Cardiac muscle cell (in vitro differentiated cells and primary cell): Measurements from ENCODE around the gene PRKAR1B. TPM values are rescaled to one million over a fixed set of nuclear protein-coding genes. Genes with fewer than 3 reads are reported as not detected.
"Not testable (repeated sequence)": the region's sequence is repeated elsewhere in the genome, so short reads cannot be mapped to it uniquely, and the experiment has no call there.

ENCODE experiments used
- DNase-seq, 2 donors: peaks; one replicate each; pipeline versions ENCODE4 v3.0.0 to v3.0.0-alpha.2; 2010 to 2017; ENCODE audit warnings: low read depth in 1 of 2, low spot score in 1 of 2
- H3K27ac ChIP-seq: fragments of 200-600 bp; sonication (generic); 2 replicates; pipeline ENCODE4 v1.5.1; 2016
- H3K27me3 ChIP-seq: fragments of 200-600 bp; sonication (generic); 2 replicates; pipeline ENCODE4 v1.6.0; 2016; ENCODE audit warnings: control low read depth
- H3K36me3 ChIP-seq: fragments of 200-600 bp; sonication (generic); 2 replicates; pipeline ENCODE4 v1.5.1; 2016; ENCODE audit warnings: control low read depth
- H3K4me1 ChIP-seq: fragments of 200-600 bp; sonication (generic); 2 replicates; pipeline ENCODE4 v1.8.1; 2017; ENCODE audit warnings: low read depth, mild to moderate bottlenecking, mixed run types
- H3K4me3 ChIP-seq: fragments of 200-600 bp; sonication (generic); 2 replicates; pipeline ENCODE4 v1.5.1; 2016; ENCODE audit warnings: mild to moderate bottlenecking
- H3K9me3 ChIP-seq: fragments of 200-600 bp; sonication (generic); 2 replicates; pipeline ENCODE4 v1.5.1; 2017; ENCODE audit warnings: low read depth, mild to moderate bottlenecking, control low read depth
- polyA plus RNA-seq: library from polyadenylated mRNA; unstranded; fragments of >200 nt; fragmentation: Nextera tagmentation; extraction: Ambion mirVana; gene quantifications from 2 replicates; pipeline ENCODE4 v1.2.1, GENCODE V29; 2016
- total RNA-seq: library from RNA; depleted of rRNA; stranded (reverse); fragments of >200 nt; gene quantifications from 2 replicates; pipeline ENCODE4 v1.2.3, GENCODE V29; 2016
- TF ChIP-seq, protein P1 (sequence below): IDR thresholded peaks from 2 replicates; pipeline ENCODE4 v1.5.1; 2012; ENCODE audit warnings: low read depth, mild to moderate bottlenecking, low read length

Gene PRKAR1B
- total and polyA plus RNA-seq, 2 experiments from 2014 or later: 32.8 to 40.2 TPM

DNA sequence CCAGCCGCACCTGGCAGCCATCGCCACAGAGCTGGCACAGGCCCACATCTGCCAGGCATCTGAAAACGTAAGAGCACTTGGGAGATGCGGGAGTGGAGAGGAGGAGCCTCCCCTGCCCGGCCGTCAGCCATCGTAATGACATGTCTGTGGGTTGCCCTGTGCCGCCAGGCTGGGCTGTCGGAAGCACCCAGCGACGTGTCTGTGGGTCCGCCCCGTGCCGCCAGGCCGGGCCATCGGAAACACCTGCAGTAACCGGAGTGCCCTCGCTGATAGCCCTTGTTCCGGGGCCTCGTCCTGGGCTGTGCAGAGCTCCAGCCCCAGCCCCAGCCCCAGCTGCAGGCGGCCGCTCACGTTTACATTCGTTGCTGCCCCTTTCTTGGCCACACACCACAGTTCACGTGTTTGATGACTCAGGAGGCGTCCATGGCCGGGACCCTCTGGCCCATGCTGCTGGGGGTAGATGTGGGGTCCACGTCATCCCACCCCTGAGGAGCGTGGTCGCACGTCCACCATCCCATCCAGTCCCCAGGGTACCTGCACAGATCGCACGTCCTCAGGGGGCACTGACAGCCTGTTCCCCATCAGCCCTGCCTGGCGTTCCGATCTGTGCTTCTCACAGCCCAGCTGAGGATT lies 30.0 kb upstream of the PRKAR1B start:
- Histone ChIP-seq H3K4me3 (no peak overlapping the region), H3K4me1 (no peaks in the 10 kb centered on the region), H3K27me3 (no peaks in the 10 kb centered on the region), H3K36me3 (peaks cover 34% of the 10 kb centered on the region), H3K9me3 (no peaks in the 10 kb centered on the region), H3K27ac (no peak overlapping the region)
- DNase-seq: no peak
- TF ChIP-seq, protein P1, sequence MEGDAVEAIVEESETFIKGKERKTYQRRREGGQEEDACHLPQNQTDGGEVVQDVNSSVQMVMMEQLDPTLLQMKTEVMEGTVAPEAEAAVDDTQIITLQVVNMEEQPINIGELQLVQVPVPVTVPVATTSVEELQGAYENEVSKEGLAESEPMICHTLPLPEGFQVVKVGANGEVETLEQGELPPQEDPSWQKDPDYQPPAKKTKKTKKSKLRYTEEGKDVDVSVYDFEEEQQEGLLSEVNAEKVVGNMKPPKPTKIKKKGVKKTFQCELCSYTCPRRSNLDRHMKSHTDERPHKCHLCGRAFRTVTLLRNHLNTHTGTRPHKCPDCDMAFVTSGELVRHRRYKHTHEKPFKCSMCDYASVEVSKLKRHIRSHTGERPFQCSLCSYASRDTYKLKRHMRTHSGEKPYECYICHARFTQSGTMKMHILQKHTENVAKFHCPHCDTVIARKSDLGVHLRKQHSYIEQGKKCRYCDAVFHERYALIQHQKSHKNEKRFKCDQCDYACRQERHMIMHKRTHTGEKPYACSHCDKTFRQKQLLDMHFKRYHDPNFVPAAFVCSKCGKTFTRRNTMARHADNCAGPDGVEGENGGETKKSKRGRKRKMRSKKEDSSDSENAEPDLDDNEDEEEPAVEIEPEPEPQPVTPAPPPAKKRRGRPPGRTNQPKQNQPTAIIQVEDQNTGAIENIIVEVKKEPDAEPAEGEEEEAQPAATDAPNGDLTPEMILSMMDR: no peak

- H3K4me3 ChIP-seq: no peak overlapping the region
- H3K27me3 ChIP-seq: no peaks in the 10 kb centered on the region
- H3K36me3 ChIP-seq: peaks cover 34% of the 10 kb centered on the region
- no peaks in the 10 kb centered on the region for H3K4me1 ChIP-seq
- no peaks in the 10 kb centered on the region for H3K9me3 ChIP-seq
- TF ChIP-seq, protein P1: no peak
- no peak overlapping the region for H3K27ac ChIP-seq
- no peak for DNase-seq
These were observed 29.3 kb upstream of the PRKAR1B start for GRCh38 chr7:756231-756927.

DNA sequence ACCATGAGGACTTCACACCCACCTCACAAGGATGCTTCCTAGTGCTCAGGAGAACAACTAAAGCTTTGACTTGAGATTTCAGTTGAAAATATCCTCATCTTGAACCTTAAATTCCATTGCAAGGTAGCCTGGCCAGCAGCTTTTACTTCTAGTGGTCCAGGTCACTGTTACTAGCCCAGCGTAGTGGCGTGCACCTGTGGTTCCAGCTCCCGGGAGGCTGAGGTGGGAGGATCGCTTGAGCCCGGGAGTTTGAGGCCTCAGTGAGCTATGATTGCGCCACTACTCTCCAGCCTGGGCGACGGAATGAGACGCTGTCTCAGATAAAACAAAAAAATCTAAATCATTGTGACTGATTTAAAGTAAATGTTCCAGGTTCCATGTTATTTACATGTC lies 28.3 kb upstream of the PRKAR1B start:
- Histone ChIP-seq H3K27ac (no peak overlapping the region), H3K9me3 (no peaks in the 10 kb centered on the region), H3K4me3 (no peak overlapping the region), H3K4me1 (no peaks in the 10 kb centered on the region), H3K36me3 (peaks cover 30% of the 10 kb centered on the region), H3K27me3 (no peaks in the 10 kb centered on the region)
- TF ChIP-seq, protein P1: no peak
- DNase-seq: no peak

DNA sequence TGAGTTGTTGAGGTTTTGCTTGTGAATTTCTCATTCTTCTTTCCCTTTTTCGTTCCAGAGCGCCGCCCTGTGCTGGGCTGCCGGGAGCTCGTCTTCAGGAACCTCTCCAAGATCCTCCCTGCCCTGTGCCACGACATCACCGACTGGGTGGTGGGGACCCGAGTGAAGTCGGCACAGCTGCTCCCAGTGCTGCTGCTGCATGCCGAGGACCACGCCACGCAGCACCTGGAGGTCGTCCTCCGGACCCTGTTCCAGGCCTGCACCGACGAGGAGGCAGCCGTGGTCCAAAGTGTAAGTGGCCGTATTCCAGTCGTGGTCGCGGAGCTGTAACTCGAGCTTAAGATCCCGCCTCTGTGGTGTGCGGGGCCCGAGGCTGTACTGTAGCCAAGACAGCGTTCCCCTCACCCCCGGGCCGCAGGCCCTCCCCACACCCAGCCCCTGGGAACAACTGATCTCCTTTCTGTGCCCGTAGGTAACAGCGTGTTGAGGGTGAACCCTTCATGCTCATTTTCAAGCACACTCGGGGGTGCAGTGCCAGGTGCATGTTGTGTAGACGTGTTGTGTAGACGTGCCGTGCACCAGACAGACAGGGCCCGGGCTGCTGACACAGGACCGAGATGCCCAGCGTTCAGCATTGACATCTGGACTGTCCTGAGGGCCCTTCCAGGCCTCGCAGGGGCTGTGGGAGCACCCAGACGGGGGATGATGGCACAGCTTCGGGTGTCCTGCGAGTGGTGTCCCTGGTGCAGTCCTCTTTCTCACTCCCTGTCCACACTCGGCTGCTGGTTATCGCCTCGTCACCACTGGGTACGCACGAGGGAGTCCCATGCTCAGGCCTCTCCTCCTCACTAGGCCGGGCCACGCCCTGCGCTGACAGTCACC lies 27.7 kb upstream of the PRKAR1B start:
- DNase-seq: no peak

DNA sequence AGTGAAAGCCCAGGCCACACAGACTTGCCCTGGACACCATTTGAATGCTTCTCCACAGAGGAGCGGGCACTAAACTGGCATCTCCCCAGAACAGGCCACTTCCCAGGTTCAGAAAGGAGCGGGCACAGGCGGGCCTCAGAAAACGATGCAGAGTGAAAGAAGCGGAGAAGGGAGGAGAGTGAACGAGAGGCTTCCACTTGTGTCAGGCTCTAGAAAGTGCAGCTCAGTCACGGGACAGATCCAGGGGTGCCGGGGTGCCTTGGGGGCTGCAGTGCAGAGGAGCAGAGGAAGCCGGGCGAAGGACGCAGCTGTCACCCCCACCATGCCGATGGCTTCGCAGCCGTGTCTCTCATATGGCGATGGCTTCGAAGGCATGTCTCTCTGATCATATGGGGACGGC lies 26.1 kb upstream of the PRKAR1B start:
- Histone ChIP-seq H3K27me3 (no peaks in the 10 kb centered on the region), H3K4me1 (peaks cover 8% of the 10 kb centered on the region), H3K27ac (no peak overlapping the region), H3K36me3 (peaks cover 24% of the 10 kb centered on the region), H3K4me3 (no peak overlapping the region), H3K9me3 (no peaks in the 10 kb centered on the region)
- TF ChIP-seq, protein P1: no peak
- no peak for DNase-seq

More for the DNA sequence above, 27.7 kb upstream of the PRKAR1B start:
- no peak overlapping the region for H3K27ac ChIP-seq
- peaks cover 30% of the 10 kb centered on the region for H3K36me3 ChIP-seq
- H3K4me1 ChIP-seq: no peaks in the 10 kb centered on the region
- H3K9me3 ChIP-seq: no peaks in the 10 kb centered on the region
- H3K4me3 ChIP-seq: no peak overlapping the region
- TF ChIP-seq, protein P1: no peak
- H3K27me3 ChIP-seq: no peaks in the 10 kb centered on the region

- not testable (repeated sequence) for H3K4me3 ChIP-seq, DNase-seq, H3K9me3 ChIP-seq, H3K27me3 ChIP-seq, H3K4me1 ChIP-seq, H3K27ac ChIP-seq
- peaks cover 20% of the 10 kb centered on the region for H3K36me3 ChIP-seq
These were observed 25.2 kb upstream of the PRKAR1B start for GRCh38 chr7:752256-752655.
